Transverse colon (tissue), 4 donors: Measurements from ENCODE around the gene GALR1. TPM values are rescaled to one million over a fixed set of nuclear protein-coding genes. Genes with fewer than 3 reads are reported as not detected.

ENCODE experiments used
- DNase-seq: peaks from one replicate; pipeline ENCODE4 v3.0.0-alpha.2; 2019
- H3K27ac ChIP-seq, 4 donors: fragments of 200-600 bp; sonication (generic); 2 replicates each; pipeline ENCODE4 v1.5.1; 2016 to 2018; ENCODE audit warnings: inconsistent platforms in 4 of 4
- H3K27me3 ChIP-seq: fragments of 200-600 bp; sonication (generic); 2 replicates; pipeline ENCODE4 v1.5.1; 2017; ENCODE audit warnings: inconsistent platforms
- H3K36me3 ChIP-seq, 4 donors: fragments of 200-600 bp; sonication (generic); 2 replicates each; pipeline ENCODE4 v1.5.1; 2017 to 2019; ENCODE audit warnings: inconsistent platforms in 4 of 4
- H3K4me1 ChIP-seq, 4 donors: fragments of 200-600 bp; sonication (generic); 2 replicates each; pipeline ENCODE4 v1.5.1; 2017 to 2020; ENCODE audit warnings: inconsistent platforms in 4 of 4
- H3K4me3 ChIP-seq, 4 donors: fragments of 200-600 bp; sonication (generic); 1 replicate in 1 of 4; 2 replicates in 3 of 4; pipeline versions ENCODE4 v1.5.1 to v1.6.1; 2017 to 2019; ENCODE audit warnings: inconsistent platforms in 4 of 4
- H3K9me3 ChIP-seq, 2 donors: fragments of 200-600 bp; sonication (generic); 2 replicates each; pipeline ENCODE4 v1.5.1; 2017 to 2019; ENCODE audit warnings: inconsistent platforms in 2 of 2
- EP300 ChIP-seq: sonication (generic); formaldehyde crosslinking; IDR thresholded peaks from one replicate; pipeline ENCODE4 v1.6.1; 2017; ENCODE audit warnings: antibody characterized with exemption, low read depth
- POLR2A ChIP-seq: fragments of 450-650 bp; IDR thresholded peaks from one replicate; pipeline ENCODE4 v1.6.1; 2016; ENCODE audit warnings: antibody characterized with exemption, mild to moderate bottlenecking, moderate library complexity
- POLR2AphosphoS5 ChIP-seq, 3 donors: sonication (generic); formaldehyde crosslinking; IDR thresholded peaks; one replicate each; pipeline ENCODE4 v1.6.1; 2016; ENCODE audit warnings: antibody characterized with exemption in 3 of 3
- WGBS, 2 donors: methylation state at CpG; one replicate each; pipeline ENCODE4 v1.1.5; 2018; ENCODE audit warnings: low coverage in 1 of 2; 5-methylcytosine and 5-hydroxymethylcytosine counted together
- in situ Hi-C, 4 donors: fragments of 200-750 bp; cut with MboI; loops; one replicate each; pipeline versions ENCODE4 v1.15.0 to v1.15.1; 2017; ENCODE audit warnings: low sequenced_read_pairs in 3 of 4, low pct_ligation_motif_present in 1 of 4, low pct_unique_long_range_greater_than_20kb in 1 of 4
- intact Hi-C: fragments of 100-400 bp; cut with DNase I; formaldehyde crosslinking; loops from one replicate; pipeline ENCODE4 v1.15.1; 2023; ENCODE audit warnings: low total_unique reads
- total RNA-seq, 4 donors: library from RNA; depleted of rRNA; stranded (reverse); fragments of >200 nt; gene quantifications; one replicate each; pipeline ENCODE4 v1.1.0, GENCODE V29; 2016
- TF ChIP-seq, protein P1 (sequence below), 5 experiments: fragments of 200-600 bp in 3 of 5; fragments of 450-650 bp in 2 of 5; sonication (generic) in 3 of 5; IDR thresholded peaks; 1 replicate in 2 of 5; 2 replicates in 3 of 5; pipeline ENCODE4 v1.5.1; 2016 to 2017; ENCODE audit warnings: antibody characterized with exemption in 5 of 5, inconsistent platforms in 3 of 5, mild to moderate bottlenecking in 2 of 5, moderate library complexity in 1 of 5

GALR1 gene
- total RNA-seq, 4 donors from 2014 or later: under 0.01 to 1.9 (median 0.07) TPM

DNA sequence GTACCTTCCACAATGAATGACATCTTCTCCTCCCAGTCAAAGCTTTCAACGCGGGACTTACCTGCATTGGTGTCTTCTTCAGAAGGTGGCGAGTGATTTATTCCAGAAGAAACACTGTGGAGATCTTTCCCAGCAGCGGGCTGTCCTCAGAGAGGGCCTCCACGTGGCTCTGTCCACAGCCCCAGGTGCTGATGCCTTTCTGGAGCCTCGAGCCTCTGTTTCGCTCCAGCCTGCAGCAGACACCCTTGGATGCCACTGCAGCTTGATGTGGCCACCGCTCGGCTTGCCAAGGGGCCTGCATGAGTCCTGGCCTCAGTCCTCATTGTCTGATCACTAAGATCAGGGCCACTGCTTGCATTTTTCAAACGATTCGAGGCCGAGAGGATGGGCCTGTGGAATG lies 46.6 kb upstream of the GALR1 start:
- TF ChIP-seq, protein P1, sequence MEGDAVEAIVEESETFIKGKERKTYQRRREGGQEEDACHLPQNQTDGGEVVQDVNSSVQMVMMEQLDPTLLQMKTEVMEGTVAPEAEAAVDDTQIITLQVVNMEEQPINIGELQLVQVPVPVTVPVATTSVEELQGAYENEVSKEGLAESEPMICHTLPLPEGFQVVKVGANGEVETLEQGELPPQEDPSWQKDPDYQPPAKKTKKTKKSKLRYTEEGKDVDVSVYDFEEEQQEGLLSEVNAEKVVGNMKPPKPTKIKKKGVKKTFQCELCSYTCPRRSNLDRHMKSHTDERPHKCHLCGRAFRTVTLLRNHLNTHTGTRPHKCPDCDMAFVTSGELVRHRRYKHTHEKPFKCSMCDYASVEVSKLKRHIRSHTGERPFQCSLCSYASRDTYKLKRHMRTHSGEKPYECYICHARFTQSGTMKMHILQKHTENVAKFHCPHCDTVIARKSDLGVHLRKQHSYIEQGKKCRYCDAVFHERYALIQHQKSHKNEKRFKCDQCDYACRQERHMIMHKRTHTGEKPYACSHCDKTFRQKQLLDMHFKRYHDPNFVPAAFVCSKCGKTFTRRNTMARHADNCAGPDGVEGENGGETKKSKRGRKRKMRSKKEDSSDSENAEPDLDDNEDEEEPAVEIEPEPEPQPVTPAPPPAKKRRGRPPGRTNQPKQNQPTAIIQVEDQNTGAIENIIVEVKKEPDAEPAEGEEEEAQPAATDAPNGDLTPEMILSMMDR (IDR thresholded peaks at IDR 0.05): no peak
- TF ChIP-seq POLR2A (no peak), EP300 (no peak), POLR2AphosphoS5 (IDR thresholded peaks at IDR 0.05) (no peak)
- Histone ChIP-seq H3K4me3 (no peak overlapping the region), H3K36me3 (no peaks in the 10 kb centered on the region), H3K27ac (no peak overlapping the region), H3K4me1 (peaks cover 0 to 12% (median 0%) of the 10 kb centered on the region in 4 donors), H3K9me3 (no peaks in the 10 kb centered on the region), H3K27me3 (no peaks in the 10 kb centered on the region)
- intact Hi-C loops: no loop called here
- 82 to 100% methylated on average over 2 to 12 of the region's 12 CpGs for WGBS, 2 donors
- DNase-seq: no peak
- in situ Hi-C loops: loop anchor here in 1 of 4 donors (25.0 kb wide), 1 partner anchor 216 kb away; no protein-coding TSS in a partner anchor

DNA sequence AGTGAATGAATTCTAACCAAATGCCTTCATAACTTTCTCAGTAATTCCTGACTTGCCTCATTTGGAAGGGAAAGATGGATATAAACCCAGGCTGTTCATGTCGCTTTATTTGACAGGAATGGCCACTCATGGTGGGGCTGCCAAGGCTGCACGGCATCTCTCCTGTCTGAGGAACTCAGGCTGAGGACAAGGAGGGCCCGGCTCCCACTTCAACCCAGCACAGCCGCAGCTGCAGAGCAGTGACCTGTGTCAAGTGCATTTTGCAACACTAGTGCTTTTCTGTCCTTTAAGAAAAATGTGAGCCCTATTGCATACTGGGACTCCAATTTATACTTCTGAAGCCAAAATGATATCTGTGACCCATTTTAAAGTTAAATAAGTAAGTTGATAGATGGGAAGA lies 45.8 kb upstream of the GALR1 start:
- Histone ChIP-seq H3K4me3 (no peak overlapping the region), H3K36me3 (no peaks in the 10 kb centered on the region), H3K4me1 (peaks cover 0 to 17% (median 0%) of the 10 kb centered on the region in 4 donors), H3K27ac (no peak overlapping the region), H3K9me3 (no peaks in the 10 kb centered on the region), H3K27me3 (no peaks in the 10 kb centered on the region)
- TF ChIP-seq POLR2A: no peak
- no peak for TF ChIP-seq POLR2AphosphoS5 (IDR thresholded peaks at IDR 0.05)
- no peak for TF ChIP-seq EP300
- TF ChIP-seq, protein P1 (IDR thresholded peaks at IDR 0.05): no peak
- WGBS, 2 donors: 84 to 93% methylated on average over 2 to 4 of the region's 4 CpGs
- no peak for DNase-seq
- intact Hi-C loops (no loop called here), in situ Hi-C loops (loop anchor here in 1 of 4 donors (25.0 kb wide), 1 partner anchor 217 kb away; no protein-coding TSS in a partner anchor)

DNA sequence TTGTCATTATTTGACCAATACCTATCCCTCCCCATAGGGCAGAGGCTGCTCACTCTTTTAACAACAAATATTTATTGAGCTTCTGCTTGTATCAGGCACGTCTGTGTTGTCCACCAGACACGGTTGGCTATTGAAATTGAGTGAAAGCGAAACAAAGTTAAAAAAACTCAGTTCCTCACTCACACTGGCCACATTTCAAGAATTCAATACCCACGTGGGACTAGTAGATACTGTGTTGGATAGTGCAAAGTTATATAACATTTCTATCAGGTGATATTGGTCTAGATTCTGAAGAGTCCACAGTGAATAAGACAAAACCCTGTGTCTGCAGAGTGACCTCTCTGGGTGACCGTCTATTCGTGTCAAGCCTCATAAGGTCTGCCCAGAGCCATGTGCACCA lies 43.9 kb upstream of the GALR1 start:
- 75 to 78% methylated on average over 4 to 6 of the region's 6 CpGs for WGBS, 2 donors
- no peak for TF ChIP-seq POLR2AphosphoS5 (IDR thresholded peaks at IDR 0.05)
- no peak for TF ChIP-seq POLR2A
- no peak for TF ChIP-seq EP300
- TF ChIP-seq, protein P1 (IDR thresholded peaks at IDR 0.05): no peak
- no peaks in the 10 kb centered on the region for H3K9me3 ChIP-seq
- DNase-seq: no peak
- no peaks in the 10 kb centered on the region for H3K36me3 ChIP-seq
- H3K4me3 ChIP-seq: no peak overlapping the region
- intact Hi-C loops: loop anchor here (5.0 kb wide), 1 partner anchor 208 kb away; no protein-coding TSS in a partner anchor
- H3K27me3 ChIP-seq: no peaks in the 10 kb centered on the region
- in situ Hi-C loops: loop anchor here in 1 of 4 donors (25.0 kb wide), 1 partner anchor 218 kb away; no protein-coding TSS in a partner anchor
- no peak overlapping the region for H3K27ac ChIP-seq
- peaks cover 0 to 28% (median 5%) of the 10 kb centered on the region in 4 donors for H3K4me1 ChIP-seq

DNA sequence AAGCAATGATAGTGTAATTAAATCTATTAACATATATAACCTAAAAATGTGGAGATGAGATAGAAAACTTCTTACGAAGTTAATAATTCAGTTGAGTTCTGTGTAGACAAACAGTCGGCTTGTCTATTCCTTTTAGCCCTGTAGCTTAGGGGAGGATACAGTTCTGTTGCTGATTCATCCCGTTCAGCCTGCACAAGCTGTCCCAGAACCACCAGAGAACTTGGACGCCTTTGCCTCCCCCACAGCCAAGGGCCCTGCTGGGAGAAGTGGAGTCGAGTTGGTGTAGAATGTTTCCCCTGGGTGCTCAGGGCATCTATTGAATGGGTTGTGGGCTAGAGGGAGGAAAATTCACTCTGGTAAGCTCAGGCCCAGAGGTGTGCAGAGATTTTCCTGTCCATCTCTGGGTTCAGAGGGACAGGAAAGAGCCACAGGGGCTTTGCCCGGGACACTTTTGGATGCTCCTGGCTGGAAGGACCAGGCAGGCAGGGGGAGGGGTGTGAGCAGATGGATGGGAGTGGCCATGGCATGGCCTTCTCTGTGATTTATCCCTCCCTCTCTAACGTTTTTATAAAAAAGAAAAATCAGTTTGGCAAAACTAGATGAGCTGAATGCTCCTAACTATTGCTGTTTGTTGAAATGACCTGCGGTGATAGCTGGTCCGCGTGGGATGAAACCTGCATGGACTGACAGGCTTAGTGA lies 42.8 kb upstream of the GALR1 start:
- Histone ChIP-seq H3K36me3 (no peaks in the 10 kb centered on the region), H3K27me3 (no peaks in the 10 kb centered on the region), H3K4me3 (no peak overlapping the region), H3K27ac (peak overlapping the region; percentile 44 to 69 (median 67)), H3K4me1 (peaks cover 0 to 34% (median 5%) of the 10 kb centered on the region in 4 donors), H3K9me3 (no peaks in the 10 kb centered on the region)
- in situ Hi-C loops: loop anchor here in 1 of 4 donors (25.0 kb wide), 1 partner anchor 220 kb away; no protein-coding TSS in a partner anchor
- TF ChIP-seq EP300: no peak
- TF ChIP-seq POLR2AphosphoS5 (IDR thresholded peaks at IDR 0.05): no peak
- TF ChIP-seq POLR2A: no peak
- TF ChIP-seq, protein P1 (IDR thresholded peaks at IDR 0.05): no peak
- WGBS, 2 donors: 71 to 84% methylated on average over 10 of the region's 10 CpGs
- intact Hi-C loops: loop anchor here (5.0 kb wide), 1 partner anchor 210 kb away; no protein-coding TSS in a partner anchor
- no peak for DNase-seq
